ENCODE measurements around the gene GRIN1.

The GRIN1 gene

DNA sequence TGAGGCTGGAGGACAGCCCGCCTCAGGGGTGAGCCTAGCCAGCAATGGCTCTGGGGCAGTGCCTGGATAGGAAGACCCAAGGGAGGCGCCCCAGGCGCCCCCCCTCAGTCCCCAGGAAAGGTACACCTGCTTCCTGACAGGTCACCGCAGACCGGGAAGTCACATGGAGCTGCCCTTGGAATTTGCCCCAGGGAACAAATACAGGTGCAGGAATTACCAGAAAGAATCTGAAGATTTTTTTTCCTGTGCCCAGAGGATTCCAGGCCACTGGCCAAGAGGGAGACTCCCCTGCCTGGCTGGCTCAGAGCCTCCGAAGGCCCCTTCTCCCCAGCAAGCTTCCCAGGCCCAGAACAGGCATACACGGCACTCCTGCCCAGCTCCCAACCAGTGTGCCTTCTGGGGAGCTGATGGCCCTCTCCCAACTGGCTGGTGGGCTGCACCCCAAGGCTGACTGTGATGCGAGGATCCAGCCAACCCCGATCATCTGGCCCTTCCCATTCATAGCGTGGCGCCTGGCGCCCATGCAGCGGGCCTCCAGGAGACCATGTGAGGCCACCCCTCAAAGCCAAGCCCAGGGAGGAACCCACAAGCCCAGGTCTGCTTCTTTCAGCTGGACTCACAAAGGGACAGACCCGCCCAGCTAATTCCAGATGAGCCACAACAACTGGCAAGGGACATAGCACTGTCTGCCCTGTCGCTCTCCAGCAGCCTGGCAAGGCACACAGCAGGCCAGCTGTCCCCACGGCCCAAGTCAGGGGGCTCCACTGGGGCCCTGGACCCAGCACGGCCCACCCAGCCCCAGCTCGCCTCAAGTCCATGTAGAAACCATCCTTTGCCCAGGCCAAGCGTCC is 59.3 kb downstream of the GRIN1 start:
- DNase-seq = no peak

DNA sequence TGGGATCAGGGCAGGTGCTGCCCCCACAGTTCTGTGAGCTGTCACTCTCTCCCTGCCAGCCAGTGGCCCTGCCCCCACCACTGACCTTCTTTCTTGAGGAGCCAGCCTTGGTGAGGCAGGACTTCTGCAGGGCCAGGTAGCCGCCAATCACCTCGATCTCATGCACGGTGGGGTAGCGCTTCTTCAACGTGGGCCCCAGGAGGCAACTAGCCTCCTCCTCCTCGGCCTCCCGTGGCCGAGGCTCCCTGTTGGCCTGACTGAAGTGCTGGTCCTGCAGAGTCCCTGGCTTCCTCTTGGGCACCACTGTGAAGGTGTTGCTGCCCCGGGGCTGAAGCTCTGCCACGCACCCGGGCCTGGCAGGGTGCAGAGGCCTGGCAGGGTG is 59.9 kb downstream of the GRIN1 start:
- DNase-seq = no peak

DNA sequence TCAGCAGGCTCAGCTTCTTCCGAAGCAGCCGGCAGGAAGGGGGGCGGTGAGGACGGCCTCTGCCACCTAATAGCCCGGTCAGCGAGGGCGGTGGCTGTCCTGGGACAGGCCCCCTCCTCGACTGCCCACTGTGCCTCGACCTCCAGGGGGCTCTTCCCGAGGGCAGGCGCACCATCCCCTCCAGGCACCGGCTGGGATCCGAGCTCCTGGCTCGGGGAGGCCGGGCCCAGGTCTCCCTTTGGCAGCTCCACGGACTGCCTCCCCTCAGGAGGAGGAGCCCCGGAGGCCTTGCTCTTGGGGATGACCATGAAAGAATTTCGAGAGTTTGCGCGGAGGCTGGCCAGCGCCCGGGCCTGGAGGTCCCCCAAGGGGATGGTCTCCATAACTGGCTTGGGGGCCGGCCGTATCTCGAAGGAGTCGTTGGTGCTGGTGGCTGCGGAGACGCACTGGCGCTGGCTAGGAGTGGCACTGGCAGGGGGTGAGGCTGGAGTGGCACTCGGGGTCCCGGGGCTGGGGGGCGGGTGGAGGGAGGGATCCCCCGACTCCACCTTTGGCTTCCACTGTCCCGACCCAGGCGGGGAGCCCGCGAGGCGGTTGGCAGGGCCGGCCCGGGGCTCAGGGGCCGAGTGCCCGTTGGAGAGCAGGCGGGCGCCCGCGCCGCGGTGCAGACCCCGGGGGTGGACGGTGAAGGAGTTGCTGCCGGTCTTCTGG is 60.6 kb downstream of the GRIN1 start:
- no peak for DNase-seq

DNA sequence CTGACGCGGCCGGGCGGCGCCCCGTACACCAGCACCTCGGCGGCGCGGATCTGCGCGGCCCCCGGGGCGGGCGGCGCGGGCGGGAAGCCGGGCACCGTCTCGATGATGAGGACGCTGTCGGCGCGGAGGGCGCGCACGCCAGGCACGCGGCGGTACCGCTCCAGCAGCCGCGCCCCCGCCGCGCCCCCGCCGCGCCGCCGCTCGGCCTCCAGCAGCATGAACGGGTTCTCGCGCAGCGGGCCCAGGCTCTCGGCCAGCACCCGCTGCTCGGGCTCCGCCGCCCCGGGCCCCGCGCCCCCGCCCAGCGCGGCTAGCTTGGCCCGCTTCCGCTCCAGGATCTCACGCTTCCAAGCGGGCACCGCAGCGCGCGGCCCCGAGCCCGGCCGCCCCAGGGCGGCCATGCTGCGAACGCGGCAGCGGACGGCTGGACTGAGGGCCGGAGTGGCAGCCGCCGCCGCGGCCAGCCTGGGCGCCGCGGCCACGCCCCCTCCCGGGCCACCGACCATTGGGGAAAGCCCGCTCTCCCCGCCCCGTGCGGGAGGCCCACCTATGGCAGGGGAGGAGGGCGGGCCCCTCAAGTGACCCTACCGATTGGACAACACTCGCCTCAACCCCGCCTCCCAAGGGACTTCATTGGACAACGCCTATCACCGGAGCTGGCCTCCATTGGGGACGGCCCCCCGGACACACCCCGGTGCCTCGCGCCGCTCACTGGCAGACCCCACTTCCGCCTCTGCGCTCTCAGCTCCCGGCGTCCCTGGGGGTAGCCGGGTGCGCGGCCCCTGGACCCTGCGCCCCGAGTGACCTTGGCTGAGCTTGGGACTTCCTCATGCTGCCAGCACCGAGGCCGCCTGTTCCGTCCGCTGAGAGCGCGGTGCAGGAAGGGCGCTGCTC is 61.6 kb downstream of the GRIN1 start, which contains the start of gene TPRN:
TSS of gene TPRN (minus strand) at position 431 of the 894 bp plus-strand sequence. CDS start at position 401, 30 bp downstream.
- DNase-seq = peak; percentile 98

DNA sequence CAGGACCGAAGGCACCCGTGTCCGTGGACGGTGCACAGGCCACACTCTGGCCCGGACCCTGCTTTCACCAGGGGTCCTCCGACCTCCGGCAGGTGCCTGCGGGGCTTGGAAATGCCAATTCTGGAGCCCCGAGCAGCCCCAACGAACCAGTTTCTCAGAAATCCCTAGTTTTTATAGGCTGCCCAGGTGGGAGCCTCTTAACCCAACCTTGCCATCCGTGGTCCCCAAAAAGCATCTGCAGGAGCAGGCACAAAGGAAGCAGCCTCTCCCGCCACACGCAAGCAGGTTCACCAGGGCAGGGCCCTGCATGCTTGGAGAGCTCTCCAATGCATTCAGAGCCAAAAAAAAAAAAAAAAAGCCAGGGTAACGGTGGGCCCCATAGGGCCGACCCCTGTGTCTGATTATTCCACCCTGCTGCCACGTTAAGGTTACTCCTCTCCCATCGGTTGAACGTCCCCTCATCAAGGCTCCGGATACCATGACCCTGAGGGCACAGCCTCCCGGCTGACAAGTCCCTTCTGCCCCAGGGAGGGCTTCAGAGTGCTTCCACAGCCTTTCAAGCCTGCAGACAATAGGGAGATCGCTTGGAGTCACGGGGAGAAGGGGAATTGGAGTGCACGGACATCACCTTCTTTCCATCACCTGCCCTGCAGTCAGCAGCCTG is 62.4 kb downstream of the GRIN1 start:
- no peak for DNase-seq

DNA sequence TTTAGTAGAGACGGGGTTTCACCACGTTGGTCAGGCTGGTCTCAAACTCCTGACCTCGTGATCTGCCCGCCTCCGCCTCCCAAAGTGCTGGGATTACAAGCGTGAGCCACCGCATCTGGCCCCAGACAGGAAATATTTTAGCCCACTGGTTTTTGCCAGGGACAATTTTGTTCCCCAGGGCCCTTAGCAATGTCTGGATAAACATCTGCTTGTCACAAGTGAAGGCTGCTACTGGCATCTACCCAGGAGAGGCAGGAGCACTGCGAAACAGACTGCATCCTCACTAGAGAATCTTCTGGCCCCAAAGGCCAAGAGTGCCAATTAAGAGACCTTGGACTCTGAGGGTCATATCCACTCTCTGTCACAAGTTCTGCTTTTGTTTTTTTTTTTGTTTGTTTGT is 64.0 kb downstream of the GRIN1 start:
- DNase-seq = no peak

DNA sequence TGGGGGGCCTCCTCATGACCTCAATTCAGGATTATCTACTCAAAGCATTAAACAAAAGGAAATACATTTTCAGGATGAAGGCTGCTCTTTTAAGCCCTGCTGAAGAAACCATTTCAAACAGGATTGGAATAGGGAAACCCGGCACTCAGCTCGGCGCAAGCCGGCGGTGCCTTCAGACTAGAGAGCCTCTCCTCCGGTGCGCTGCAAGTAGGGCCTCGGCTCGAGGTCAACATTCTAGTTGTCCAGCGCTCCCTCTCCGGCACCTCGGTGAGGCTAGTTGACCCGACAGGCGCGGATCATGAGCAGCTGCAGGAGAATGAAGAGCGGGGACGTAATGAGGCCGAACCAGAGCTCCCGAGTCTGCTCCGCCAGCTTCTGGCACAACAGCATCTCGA is 65.8 kb downstream of the GRIN1 start:
- DNase-seq = no peak

DNA sequence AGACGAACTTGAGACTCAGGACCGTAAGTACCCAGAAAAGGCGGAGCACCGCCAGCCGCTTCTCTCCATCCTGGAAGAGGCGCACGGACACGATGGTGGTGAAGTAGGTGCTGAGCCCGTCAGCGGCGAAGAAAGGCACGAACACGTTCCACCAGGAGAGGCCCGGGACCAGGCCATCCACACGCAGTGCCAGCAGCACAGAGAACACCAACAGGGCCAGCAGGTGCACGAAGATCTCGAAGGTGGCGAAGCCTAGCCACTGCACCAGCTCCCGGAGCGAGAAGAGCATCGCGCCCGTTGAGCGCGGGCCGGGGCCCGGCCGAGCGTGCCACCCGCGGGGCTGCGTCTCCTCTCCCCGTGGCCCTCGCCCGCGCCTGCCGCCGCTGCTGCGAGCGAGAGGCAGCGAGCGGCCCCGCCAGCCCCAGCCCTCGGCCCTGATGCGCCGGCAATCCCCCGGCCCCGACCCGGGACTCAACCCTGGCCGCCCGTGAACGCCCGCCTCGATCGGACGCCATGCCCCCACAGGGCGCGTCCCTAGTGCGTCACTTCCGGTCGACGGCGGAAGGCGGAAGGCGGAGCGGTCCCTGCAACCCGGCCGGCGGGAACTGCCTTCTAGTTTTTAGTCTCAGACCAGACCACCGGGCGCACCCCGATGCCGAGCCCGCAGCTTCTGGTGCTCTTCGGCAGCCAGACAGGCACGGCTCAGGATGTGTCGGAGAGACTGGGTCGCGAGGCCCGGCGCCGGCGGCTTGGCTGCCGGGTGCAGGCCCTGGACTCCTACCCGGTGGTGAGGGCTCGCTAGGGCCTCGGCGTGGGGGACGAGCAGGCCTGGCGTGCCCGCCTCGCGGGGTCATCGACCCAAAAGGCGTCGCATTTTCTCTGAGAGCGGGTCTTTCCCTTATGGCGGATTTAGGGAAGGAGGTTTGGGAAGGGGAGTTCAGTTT is 66.4 kb downstream of the GRIN1 start, which contains the start of the genes NDOR1 and TMEM203:
TSS of gene NDOR1 (plus strand) at position 575 of the 944 bp plus-strand sequence. CDS start at position 653, 78 bp downstream.
TSS of gene TMEM203 (minus strand) at position 523 of the 944 bp plus-strand sequence. CDS start at position 289, 234 bp downstream.
- DNase-seq = peak; percentile 73

DNA sequence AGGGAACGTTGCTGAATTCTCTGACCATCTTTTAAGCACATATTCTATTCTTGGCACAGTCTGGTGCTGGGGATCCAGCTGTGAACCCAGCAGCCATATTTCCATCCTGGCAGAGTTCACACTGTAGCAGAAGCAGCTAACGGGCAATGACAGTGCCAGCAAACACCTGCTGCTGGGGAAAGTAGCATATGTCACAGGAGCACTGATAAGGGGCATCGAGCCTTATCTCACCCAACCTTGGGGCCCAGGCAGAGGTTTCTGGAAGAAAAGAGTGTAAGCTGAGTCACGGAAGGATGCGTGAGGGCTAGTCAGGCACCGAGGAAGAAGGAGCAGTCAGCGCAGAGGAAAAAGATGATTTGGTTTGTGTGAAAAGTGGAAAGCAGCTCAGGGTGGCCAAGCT is 67.6 kb downstream of the GRIN1 start:
- no peak for DNase-seq

DNA sequence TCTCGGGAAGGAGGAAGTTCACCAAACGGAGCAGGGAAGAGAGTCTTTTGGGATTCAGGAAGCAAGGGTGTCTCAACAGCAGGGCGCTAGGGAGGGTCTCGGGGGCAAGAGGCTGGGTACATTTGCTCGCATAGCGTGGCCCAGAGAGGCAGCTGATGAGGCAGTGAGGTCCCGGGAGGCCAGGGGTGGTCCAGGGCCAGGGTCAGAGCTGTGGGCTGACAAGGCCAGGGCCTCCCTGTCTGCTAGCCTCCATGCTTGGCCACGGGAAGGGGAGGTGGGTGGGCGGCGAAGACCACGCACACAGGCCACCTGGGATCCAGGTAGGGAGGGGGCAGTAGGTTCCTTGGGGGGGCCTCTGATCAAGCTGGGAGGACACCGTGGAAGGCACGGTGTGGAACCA is 72.6 kb downstream of the GRIN1 start:
- no peak for DNase-seq

DNA sequence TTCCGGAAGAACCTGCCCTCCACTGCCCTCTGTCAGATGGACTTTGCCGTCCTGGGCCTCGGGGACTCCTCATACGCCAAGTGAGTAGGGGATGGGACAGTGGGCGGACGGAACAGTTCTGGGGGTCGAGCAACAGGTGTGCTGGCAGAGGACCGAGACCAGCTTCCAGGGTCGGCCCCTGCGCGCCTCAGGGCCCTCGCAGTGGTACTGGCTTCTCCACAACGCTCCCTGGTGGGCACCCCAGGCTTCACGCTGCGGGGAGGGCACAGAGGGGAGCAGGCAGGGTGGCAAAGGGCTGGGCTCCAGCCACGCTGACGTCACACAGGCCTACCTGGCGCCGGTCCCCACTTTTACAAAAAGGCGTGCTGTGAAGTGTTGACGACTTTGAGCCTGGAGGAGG is 73.6 kb downstream of the GRIN1 start:
- DNase-seq = no peak

DNA sequence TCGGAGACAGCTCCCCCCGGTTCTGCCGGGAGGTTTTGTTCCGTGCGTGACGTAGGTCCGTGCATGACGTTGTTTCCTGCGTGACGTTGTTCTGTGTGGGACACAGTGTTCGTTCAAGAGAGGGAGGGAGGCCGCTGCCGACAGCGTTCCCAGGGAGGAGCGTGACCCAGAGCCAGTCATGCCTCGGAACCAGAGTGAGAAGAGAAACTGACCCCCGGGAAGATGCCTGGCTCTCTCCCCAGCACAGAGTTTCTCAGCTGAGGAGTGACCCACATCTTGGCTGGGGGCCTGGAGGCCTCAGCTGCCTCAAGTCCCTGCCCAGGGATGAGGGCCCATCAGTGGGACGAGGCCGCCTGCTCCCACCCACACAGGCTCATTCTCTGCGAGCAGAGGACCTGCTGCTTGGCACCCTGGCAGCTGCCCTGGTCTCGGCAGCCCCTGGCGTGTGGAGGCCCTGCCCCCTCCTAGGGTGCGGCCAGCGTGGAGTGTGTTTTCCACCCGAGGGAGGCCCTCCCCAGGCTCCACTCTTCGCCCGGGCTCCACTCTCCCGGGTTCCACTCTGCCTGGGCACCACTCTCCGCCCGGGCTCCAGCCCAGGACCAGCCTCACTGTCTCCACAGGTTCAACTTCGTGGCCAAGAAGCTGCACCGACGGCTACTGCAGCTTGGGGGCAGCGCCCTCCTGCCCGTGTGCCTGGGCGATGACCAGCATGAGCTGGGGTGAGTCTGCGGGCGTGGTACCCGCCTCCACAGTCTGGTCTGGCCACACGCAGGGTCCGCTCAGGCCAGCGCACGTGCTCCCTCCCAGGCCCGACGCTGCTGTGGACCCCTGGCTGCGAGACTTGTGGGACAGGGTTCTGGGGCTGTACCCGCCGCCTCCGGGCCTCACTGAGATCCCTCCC is 74.5 kb downstream of the GRIN1 start:
- DNase-seq = no peak

DNA sequence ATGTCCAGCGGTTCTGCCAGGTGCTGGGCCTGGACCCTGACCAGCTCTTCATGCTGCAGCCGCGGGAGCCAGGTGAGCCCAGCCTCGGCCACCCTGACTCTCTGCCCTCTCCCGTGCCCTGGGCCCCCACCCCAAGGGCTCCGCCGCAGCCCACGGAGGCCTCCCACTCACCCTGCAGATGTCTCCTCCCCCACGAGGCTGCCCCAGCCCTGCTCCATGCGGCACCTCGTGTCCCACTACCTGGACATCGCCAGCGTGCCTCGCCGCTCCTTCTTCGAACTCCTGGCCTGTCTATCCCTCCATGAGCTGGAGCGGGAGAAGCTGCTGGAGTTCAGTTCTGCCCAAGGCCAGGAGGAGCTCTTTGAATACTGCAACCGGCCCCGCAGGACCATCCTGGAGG is 75.7 kb downstream of the GRIN1 start:
- no peak for DNase-seq

DNA sequence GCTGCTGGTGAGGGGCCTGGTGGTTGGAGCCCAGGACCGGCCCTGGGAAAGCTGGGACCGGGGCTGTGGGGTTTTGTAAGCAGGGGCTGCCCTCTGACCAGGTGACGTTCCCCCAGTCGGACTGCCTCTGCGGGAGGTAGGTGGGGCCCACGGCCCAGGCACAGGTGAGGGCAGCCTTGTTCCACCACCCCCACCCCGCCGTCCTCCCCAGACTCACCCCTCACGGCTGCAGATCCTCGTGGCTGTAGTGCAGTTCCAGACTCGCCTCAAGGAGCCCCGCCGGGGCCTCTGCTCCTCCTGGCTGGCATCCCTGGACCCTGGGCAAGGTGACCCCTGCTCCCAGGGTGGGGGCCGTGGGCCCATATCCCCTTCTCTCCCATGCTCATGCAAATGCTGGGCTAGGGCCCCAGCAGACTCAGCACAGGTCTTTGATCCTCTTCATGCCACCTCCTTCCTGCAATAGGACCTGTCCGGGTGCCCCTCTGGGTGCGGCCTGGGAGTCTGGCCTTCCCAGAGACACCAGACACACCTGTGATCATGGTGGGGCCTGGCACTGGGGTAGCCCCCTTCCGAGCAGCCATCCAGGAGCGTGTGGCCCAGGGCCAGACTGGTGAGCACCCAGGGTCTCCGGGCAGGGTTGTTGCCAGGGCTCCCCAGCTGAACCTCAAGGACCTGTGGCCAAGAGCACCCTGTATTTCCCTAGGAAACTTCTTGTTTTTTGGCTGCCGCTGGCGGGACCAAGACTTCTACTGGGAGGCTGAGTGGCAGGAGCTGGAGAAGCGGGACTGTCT is 76.4 kb downstream of the GRIN1 start:
- no peak for DNase-seq

DNA sequence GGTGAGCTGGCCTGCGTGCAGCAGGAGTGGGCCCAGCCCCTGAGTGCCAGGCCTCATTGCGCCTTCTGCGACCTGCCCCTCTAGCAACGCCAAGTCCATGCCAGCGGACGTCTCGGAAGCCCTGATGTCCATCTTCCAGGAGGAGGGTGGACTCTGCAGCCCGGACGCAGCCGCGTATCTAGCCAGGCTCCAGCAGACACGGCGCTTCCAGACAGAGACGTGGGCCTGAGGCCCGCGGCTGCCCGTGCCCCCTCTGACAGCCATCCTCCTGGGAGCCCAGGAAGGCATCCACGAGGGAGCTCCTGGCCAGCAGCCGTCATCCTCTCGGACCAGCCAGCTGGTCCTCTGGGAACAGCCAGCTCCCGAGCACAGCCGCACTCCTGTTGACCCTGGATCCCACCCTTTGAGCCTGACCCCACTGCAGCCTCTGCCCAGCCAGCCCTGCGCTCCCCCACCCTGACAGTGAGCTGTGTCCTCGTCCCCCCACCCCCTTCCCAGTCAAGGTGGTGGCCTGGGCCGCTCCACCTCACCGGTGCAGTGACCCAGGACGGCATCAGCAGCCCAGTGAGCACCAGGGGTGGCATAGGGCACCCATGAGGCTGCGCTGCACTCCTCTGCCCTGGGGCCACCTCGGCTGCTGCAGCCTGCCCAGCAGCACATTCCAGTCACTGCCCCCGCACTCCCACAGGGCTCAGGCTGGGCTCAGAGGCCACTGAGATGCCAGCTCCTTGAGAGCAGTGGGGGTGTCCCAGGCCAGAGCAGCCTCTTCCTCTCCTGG is 77.4 kb downstream of the GRIN1 start:
- no peak for DNase-seq

DNA sequence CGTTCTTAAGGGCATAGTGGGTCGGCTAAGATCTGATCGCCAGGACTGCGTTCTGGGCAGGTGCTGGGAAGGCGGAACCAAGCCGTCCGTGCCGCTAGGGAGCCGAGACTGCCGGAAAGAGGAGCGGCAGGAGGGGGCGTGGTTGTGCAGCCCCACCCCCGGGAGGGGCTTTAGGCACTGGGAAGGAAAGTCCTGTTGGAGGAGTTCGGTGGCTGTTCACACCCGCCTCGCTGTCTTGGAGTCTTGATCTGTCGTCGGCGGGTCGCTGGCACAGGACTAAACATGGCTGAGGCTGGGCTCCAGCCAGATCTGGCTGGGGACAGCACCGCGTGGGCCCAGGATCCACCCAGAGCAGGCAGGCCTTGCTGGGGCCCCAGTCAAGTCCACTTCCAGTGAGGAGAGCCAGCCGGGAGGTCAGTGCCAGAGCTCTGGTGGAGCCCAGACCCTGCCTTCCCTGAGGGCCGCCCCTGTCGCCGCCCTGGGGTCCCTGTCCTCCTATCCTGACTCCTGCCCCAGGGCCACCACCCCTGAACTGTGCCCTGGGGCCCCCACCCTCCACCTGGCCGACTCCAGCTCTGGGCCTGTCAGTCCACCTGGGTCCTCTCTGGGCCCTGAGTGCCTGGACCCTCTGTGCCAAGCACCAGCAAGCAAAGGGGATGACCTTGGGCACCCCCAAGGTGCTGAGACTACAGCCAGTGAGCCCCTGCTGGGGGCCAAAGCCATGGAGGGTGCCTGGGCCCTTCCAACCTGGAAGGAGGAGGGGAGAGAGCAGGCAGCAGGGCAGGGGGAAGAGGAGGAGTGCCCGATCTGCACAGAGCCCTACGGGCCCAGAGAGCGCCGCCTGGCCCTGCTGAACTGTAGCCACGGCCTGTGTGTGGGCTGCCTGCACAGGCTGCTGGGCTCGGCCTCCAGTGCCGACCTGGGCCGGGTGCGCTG is 78.6 kb downstream of the GRIN1 start:
- DNase-seq = no peak

DNA sequence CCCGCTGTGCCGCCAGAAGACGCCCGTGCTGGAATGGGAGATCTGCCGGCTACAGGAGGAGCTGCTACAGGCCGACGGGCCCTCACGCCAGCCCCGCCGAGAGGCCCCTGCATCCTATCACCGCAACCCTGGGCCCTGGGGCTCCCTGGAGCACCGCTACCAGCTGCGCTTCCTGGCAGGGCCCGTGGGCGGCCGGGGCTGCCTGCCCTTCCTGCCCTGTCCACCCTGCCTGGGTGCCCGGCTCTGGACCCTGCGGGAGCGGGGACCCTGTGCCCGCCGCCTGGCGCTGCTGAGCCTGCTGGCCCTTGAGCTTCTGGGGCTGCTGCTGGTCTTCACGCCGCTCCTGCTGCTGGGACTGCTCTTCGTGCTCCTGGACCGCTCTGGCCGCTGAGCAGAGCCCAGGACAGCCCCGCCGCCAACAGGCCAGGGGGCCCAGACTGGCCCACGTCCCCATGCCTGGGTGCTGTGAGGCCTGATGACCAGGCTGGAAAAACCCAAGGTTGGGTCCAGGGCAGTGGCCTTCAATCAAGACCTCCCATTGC is 79.3 kb downstream of the GRIN1 start:
- DNase-seq = no peak
